ENCODE results near the gene SPATA31E1.
"Not testable (repeated sequence)": the region's sequence is repeated elsewhere in the genome, so short reads cannot be mapped to it uniquely, and the experiment has no call there.

GRCh38 chr9:87938336-87938735 is 55.7 kb downstream of the SPATA31E1 start:
- TF ChIP-seq CTCF, EP300, POLR2A, POLR2AphosphoS5 (IDR thresholded peaks at IDR 0.05): not testable (repeated sequence)
